ENCODE measurements around the gene ZNF432. TPM values are rescaled to one million over a fixed set of nuclear protein-coding genes. Genes with fewer than 3 reads are reported as not detected.

The ZNF432 gene
- total and polyA plus RNA-seq, 2 of the 13 experiments (the other 11 are each of a cell fraction or from before 2014, with no cell fraction given): 4.1 to 8.7 TPM

DNA sequence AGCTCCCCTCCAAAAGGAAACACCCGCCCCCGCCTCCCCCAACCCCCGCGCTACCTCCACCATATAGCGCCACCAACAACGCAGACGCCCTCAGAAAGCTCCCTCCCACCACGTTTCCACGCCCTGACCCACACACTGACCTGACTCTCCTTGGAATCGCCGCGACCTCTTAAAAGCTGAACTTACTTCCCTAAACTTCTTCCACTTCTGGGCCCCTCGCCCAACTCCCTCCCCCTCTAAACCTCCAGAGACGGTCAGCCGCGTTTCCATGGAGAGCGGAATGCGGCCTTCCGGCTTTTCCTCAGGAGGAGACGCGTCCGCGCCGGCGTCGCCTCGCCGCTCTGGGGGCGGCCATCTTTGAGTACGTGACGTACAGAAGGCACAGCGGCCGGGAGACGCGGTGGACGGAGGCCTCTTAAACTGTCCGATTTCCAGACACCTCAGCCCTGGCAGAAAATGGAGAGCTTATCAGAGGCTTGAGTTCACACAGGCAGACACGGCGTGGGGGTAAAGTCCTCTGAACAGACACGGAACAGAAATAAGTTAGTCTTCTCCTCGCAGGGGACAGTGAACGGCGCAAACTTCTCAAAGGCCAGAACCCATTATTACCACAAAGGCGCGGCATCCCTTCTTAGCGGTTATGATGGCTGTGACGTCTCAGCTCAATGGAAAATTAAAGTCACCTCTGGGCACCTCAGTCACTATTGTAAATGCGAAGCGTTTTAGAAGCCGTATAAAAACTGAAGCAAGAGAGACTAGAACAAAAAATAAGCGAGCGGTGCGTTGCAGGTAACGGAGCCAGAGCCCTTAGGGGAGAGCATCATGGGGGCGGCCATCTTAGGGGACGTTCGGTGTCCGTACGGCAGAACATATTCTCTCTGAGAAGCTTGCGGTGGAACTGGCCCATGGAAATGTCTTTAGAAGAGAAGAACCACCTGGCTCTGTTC lies at the start of gene ZNF432 (continued):
- TF ChIP-seq NCOA1 (CRISPR knock-in tag; IDR thresholded peaks at IDR 0.05) (no peak), ZNF567 (CRISPR knock-in tag; IDR thresholded peaks at IDR 0.05; ENCODE audit: borderline replicate concordance) (0 out of 2 replicates have a peak, but pooled peaks have one; percentile 27), ZNF430 (CRISPR knock-in tag; IDR thresholded peaks at IDR 0.05) (peak; percentile 83; the same call in 1 of the 2 replicates), NFRKB (IDR thresholded peaks at IDR 0.05) (peak; percentile 67; the same call in 1 of the 2 replicates), CBX2 (IDR thresholded peaks at IDR 0.05; ENCODE audit: low read depth, low read length) (no peak), CBX2 (CRISPR knock-in tag; IDR thresholded peaks at IDR 0.05; ENCODE audit: low read depth) (no peak), SIN3A (IDR thresholded peaks at IDR 0.05; ENCODE audit: borderline replicate concordance, low read depth, low read length) (peak; percentile 41; the same call in 1 of the 2 replicates), TBX2 (CRISPR knock-in tag; IDR thresholded peaks at IDR 0.05; ENCODE audit: borderline replicate concordance) (peak; percentile 76), ZNF350 (CRISPR knock-in tag; IDR thresholded peaks at IDR 0.05; ENCODE audit: borderline replicate concordance, low read depth) (peak; percentile 83; the same call in 1 of the 2 replicates), FOXA1 (IDR thresholded peaks at IDR 0.05) (no peak), FOXA1 (CRISPR knock-in tag; IDR thresholded peaks at IDR 0.05) (no peak), CBFB (CRISPR knock-in tag; IDR thresholded peaks at IDR 0.05) (0 out of 2 replicates have a peak, but pooled peaks have one; percentile 26), ZNF83 (CRISPR knock-in tag; IDR thresholded peaks at IDR 0.05; ENCODE audit: borderline replicate concordance) (peak; percentile 55; the same call in 1 of the 2 replicates), KDM4B (CRISPR knock-in tag; IDR thresholded peaks at IDR 0.05) (no peak), SP4 (CRISPR knock-in tag; IDR thresholded peaks at IDR 0.05) (peak; percentile 61; the same call in 1 of the 2 replicates), TOPORS (CRISPR knock-in tag; IDR thresholded peaks at IDR 0.05) (no peak), ZNF724P (CRISPR knock-in tag; IDR thresholded peaks at IDR 0.05; ENCODE audit: borderline replicate concordance) (peak; percentile 73; the same call in 1 of the 2 replicates), U2AF1 (optimal IDR thresholded peaks at IDR 0.05; ENCODE audit: low read depth, low read length) (peak; percentile 58), BCL6 (CRISPR knock-in tag; IDR thresholded peaks at IDR 0.05) (peak; percentile 18; the same call in 1 of the 2 replicates), RFX1 (IDR thresholded peaks at IDR 0.05) (peak; percentile 40; the same call in 1 of the 2 replicates)
- TF ChIP-seq, protein P1, sequence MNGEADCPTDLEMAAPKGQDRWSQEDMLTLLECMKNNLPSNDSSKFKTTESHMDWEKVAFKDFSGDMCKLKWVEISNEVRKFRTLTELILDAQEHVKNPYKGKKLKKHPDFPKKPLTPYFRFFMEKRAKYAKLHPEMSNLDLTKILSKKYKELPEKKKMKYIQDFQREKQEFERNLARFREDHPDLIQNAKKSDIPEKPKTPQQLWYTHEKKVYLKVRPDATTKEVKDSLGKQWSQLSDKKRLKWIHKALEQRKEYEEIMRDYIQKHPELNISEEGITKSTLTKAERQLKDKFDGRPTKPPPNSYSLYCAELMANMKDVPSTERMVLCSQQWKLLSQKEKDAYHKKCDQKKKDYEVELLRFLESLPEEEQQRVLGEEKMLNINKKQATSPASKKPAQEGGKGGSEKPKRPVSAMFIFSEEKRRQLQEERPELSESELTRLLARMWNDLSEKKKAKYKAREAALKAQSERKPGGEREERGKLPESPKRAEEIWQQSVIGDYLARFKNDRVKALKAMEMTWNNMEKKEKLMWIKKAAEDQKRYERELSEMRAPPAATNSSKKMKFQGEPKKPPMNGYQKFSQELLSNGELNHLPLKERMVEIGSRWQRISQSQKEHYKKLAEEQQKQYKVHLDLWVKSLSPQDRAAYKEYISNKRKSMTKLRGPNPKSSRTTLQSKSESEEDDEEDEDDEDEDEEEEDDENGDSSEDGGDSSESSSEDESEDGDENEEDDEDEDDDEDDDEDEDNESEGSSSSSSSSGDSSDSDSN (CRISPR knock-in tag; IDR thresholded peaks at IDR 0.05): peak; percentile 69
- TF ChIP-seq, protein P2, sequence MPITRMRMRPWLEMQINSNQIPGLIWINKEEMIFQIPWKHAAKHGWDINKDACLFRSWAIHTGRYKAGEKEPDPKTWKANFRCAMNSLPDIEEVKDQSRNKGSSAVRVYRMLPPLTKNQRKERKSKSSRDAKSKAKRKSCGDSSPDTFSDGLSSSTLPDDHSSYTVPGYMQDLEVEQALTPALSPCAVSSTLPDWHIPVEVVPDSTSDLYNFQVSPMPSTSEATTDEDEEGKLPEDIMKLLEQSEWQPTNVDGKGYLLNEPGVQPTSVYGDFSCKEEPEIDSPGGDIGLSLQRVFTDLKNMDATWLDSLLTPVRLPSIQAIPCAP (CRISPR knock-in tag; IDR thresholded peaks at IDR 0.05; ENCODE audit: low read depth): no peak
- TF ChIP-seq, protein P3, sequence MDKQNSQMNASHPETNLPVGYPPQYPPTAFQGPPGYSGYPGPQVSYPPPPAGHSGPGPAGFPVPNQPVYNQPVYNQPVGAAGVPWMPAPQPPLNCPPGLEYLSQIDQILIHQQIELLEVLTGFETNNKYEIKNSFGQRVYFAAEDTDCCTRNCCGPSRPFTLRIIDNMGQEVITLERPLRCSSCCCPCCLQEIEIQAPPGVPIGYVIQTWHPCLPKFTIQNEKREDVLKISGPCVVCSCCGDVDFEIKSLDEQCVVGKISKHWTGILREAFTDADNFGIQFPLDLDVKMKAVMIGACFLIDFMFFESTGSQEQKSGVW (CRISPR knock-in tag; IDR thresholded peaks at IDR 0.05; ENCODE audit: borderline replicate concordance): no peak
- TF ChIP-seq, protein P4, sequence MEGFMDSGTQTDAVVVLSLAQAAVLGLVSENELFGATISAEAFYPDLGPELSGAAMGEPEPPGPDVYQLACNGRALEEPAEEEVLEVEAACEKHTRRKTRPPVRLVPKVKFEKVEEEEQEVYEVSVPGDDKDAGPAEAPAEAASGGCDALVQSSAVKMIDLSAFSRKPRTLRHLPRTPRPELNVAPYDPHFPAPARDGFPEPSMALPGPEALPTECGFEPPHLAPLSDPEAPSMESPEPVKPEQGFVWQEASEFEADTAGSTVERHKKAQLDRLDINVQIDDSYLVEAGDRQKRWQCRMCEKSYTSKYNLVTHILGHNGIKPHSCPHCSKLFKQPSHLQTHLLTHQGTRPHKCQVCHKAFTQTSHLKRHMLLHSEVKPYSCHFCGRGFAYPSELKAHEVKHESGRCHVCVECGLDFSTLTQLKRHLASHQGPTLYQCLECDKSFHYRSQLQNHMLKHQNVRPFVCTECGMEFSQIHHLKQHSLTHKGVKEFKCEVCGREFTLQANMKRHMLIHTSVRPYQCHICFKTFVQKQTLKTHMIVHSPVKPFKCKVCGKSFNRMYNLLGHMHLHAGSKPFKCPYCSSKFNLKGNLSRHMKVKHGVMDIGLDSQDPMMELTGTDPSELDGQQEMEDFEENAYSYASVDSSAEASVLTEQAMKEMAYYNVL (CRISPR knock-in tag; IDR thresholded peaks at IDR 0.05; ENCODE audit: borderline replicate concordance): peak; percentile 13; the same call in 1 of the 2 replicates
